ENCODE data around the gene ACACA. TPM values are rescaled to one million over a fixed set of nuclear protein-coding genes. Genes with fewer than 3 reads are reported as not detected.
"Not testable (repeated sequence)": the region's sequence is repeated elsewhere in the genome, so short reads cannot be mapped to it uniquely, and the experiment has no call there.

Gene ACACA
- polyA plus RNA-seq (ENCODE audit: insufficient read length): 19.3 TPM

GRCh38 chr17:37406635-37407461 lies at the start of gene ACACA, which contains the start of gene TADA2A:
Gene ACACA, minus strand, starts transcription at chr17:37406836. Its CDS starts 537 bp downstream, at chr17:37406299.
Gene TADA2A, plus strand, starts transcription at chr17:37406886. Its CDS starts 4,480 bp downstream, at chr17:37411366.
- peak; percentile 82 for DNase-seq

GRCh38 chr17:37450112-37450511 lies 43.5 kb upstream of the ACACA start:
- DNase-seq: no peak

- DNase-seq: no peak
These were observed 41.0 kb upstream of the ACACA start for GRCh38 chr17:37447641-37448040.

- no peak for DNase-seq
These were observed 39.4 kb upstream of the ACACA start for GRCh38 chr17:37446027-37446426.

- DNase-seq: not testable (repeated sequence)
These were observed 34.9 kb upstream of the ACACA start for GRCh38 chr17:37441369-37442014.

- no peak for DNase-seq
These were observed 33.8 kb upstream of the ACACA start for GRCh38 chr17:37440424-37440823.

GRCh38 chr17:37438141-37438540 lies 31.5 kb upstream of the ACACA start:
- no peak for DNase-seq

GRCh38 chr17:37432671-37433070 lies 26.0 kb upstream of the ACACA start:
- no peak for DNase-seq

GRCh38 chr17:37430051-37430627 lies 23.5 kb upstream of the ACACA start:
- no peak for DNase-seq

GRCh38 chr17:37429453-37429852 lies 22.8 kb upstream of the ACACA start:
- DNase-seq: no peak

GRCh38 chr17:37429039-37429438 lies 22.4 kb upstream of the ACACA start:
- no peak for DNase-seq

GRCh38 chr17:37425268-37425667 lies 18.6 kb upstream of the ACACA start:
- DNase-seq: no peak

- no peak for DNase-seq
These were observed 16.5 kb upstream of the ACACA start for GRCh38 chr17:37422971-37423625.

- DNase-seq: no peak
These were observed 11.2 kb upstream of the ACACA start for GRCh38 chr17:37417852-37418251.

- DNase-seq: no peak
These were observed 7.4 kb upstream of the ACACA start for GRCh38 chr17:37413875-37414519.

- no peak for DNase-seq
These were observed 3.7 kb upstream of the ACACA start for GRCh38 chr17:37410357-37410756.

GRCh38 chr17:37408145-37408479 lies 1.5 kb upstream of the ACACA start:
- not testable (repeated sequence) for DNase-seq

- no peak for DNase-seq
These were observed 541 bp downstream of the ACACA start for GRCh38 chr17:37405955-37406634.

- not testable (repeated sequence) for DNase-seq
These were observed 1.1 kb downstream of the ACACA start for GRCh38 chr17:37405522-37405921.

GRCh38 chr17:37400505-37400904 lies 6.1 kb downstream of the ACACA start:
- no peak for DNase-seq

- no peak for DNase-seq
These were observed 7.3 kb downstream of the ACACA start for GRCh38 chr17:37399265-37399803.

GRCh38 chr17:37393352-37393751 lies 13.3 kb downstream of the ACACA start:
- no peak for DNase-seq
